Measurements from ENCODE around the gene CGRRF1.

The CGRRF1 gene, protein sequence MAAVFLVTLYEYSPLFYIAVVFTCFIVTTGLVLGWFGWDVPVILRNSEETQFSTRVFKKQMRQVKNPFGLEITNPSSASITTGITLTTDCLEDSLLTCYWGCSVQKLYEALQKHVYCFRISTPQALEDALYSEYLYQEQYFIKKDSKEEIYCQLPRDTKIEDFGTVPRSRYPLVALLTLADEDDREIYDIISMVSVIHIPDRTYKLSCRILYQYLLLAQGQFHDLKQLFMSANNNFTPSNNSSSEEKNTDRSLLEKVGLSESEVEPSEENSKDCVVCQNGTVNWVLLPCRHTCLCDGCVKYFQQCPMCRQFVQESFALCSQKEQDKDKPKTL

GRCh38 chr14:54509546-54510501 is at the start of gene CGRRF1:
Gene CGRRF1 (plus strand): TSS chr14:54509906. CDS start chr14:54509960, 54 bp downstream.
- peak; percentile 98 for DNase-seq (ENCODE audit: low spot score)

DNA sequence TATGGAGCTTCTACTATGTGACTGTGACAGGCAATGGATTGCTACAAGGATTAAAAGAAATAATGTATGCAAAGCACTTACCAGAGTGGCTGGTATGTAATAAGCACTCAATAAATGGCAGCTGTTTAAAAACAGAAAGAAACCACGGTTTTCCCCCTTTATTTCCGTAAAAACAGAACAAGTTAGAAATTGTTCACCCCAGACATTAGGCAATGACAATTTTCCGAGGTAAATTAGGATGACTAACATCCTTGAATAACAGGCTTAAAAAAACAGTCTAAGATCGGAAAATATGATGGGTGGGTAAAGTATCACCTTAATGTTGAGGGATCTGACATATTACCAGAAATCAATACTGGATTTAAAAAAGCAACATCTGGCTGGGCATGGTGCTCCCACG is 47.7 kb upstream of the CGRRF1 start:
- DNase-seq (ENCODE audit: low spot score) = no peak

GRCh38 chr14:54465654-54466053 is 44.1 kb upstream of the CGRRF1 start:
- no peak for DNase-seq (ENCODE audit: low spot score)

GRCh38 chr14:54467280-54467679 is 42.4 kb upstream of the CGRRF1 start:
- DNase-seq (ENCODE audit: low spot score) = no peak

GRCh38 chr14:54470701-54471100 is 39.0 kb upstream of the CGRRF1 start:
- no peak for DNase-seq (ENCODE audit: low spot score)

DNA sequence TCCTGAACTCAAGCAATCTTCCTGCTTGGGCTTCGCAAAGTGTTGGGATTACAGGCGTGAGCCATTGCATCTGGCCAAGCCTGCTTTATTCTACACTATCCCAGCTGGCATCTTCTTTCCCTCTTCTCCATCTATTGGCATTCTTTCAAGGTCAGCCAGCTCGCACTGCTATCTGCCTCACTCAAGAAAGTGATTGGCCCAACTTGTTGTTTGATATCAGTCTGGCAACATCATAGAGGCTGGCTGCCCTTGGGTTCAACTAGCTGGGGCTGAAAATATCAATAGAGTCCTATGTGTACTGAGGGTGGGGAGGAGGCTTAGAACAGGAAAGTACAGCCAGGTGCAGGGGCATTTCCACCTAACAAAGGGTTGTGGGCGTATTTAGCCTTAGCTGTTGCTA is 38.1 kb upstream of the CGRRF1 start:
- no peak for DNase-seq (ENCODE audit: low spot score)

GRCh38 chr14:54472315-54472714 is 37.4 kb upstream of the CGRRF1 start:
- DNase-seq (ENCODE audit: low spot score) = no peak

DNA sequence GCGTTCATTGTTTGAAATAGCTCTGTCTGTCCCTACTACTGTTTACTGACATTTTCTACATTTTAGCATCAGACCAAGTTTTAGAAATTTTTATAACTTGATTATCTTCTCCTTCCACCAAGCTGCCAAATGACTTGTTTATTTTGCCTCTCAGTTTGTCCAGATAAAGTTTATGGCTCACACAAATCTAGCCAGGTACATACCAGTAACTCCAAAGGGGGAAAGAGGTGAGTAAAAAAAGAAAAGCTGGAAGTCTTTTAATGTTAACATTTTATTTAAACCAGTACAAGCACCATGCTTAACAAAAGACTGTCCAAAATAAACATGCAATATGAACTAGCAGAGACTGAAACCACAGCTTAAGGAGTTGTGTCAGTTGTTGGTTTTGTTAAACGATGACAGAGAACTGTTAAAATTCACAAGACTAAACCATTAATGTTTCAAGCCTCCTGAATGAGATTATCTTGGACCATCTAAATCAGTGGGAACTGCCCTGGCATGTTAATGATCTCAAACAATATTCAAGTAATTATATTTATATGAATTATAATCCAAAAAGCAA is 35.4 kb upstream of the CGRRF1 start:
- DNase-seq (ENCODE audit: low spot score) = no peak

GRCh38 chr14:54475187-54475899 is 34.4 kb upstream of the CGRRF1 start:
- DNase-seq (ENCODE audit: low spot score) = no peak

DNA sequence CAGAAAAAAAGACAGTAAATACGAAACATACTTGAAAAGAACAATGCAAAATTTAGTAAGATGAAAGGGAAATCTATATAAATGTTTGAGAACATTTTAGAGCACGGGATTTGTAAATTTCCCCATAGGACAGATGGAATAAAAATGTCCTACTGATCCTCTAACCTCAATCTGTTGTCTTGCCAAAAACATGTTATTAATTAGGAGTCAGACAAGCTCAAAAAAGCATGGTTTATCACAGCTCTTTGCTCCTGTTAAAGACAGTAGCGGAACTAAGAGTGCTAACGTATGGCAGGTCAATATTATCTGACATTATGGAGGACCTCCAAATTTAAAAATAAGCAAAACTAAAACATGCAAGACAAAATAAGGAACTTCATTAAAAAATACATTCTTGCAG is 33.8 kb upstream of the CGRRF1 start:
- no peak for DNase-seq (ENCODE audit: low spot score)

DNA sequence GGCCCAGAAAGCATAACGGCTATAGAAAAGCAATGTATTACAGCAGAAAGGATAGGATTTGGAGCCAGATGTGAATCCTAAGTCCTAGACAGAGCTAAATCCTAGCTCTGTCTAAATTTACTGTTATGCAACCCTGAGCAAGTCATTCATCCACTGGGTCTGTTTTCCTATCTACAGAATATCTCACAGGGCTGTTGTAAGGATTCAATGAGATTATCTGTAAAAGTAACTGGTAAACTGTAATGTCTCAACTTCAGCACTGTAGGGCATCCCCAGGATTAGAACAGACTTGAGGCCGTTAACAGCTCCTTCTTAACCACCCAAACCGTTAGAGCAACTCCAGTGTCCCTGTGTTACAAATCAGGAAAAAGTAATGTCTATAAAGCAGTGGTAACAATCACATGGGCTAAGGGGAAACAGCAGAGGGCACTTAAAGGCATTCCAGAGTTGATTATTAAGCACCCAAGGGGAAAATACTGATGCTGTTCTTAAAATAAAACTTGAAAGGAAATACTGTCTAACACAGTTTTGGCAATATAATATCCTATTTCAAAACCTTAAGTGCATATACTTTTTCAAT is 31.0 kb upstream of the CGRRF1 start:
- DNase-seq (ENCODE audit: low spot score) = no peak

DNA sequence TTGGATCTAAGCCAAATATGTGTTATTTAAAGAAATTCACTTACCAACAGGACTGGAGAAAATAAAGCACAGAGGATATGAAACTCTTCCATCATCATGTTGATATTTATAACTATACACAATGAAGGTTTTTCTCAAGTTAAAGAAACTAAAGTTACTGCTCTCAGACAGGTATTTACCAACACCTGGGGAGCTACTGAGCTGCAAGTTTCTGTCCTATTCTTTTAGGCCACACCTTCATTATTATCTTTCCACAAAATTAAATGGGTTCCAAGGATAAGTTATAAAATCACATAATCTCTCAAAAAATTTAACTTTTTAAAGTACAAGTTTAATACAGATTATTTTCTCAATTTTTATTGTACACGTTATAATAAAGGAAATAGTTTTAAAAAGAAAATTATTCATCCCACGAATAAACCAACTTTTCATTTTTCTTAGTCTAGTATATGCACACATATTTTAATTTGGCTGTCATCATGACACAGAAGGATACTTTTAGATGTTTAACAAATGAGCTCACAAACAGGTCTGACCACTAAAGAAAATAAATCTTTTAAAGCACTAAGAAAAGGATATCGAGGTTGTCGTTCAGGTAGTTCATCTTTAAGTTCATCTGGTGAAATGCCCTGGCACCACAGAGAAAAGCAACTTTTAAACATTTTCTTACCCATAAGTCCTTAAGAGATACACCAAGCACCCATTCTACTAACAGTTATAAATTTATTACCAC is 28.7 kb upstream of the CGRRF1 start:
- no peak for DNase-seq (ENCODE audit: low spot score)

GRCh38 chr14:54481695-54482094 is 28.0 kb upstream of the CGRRF1 start:
- no peak for DNase-seq (ENCODE audit: low spot score)

- no peak for DNase-seq (ENCODE audit: low spot score)
Observed at GRCh38 chr14:54483073-54483745, 26.5 kb upstream of the CGRRF1 start.

DNA sequence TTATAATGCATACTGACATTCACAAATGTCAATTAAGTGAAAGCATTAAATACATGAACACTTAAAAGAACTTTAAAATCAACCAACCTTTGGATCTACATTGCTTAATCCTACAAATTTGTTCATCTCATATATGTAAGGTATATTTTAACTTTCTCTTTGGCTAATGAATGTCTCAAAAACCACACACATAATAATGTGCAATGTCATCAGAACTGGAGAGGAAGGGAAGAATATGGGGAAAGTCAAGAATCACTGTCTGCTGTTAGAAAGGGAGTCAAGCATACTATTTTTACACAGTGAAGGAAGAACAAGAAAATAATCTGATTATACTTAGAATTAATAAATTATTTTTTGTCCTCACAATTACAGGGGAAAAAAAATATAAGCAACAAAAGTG is 25.9 kb upstream of the CGRRF1 start:
- peak; percentile 32 for DNase-seq (ENCODE audit: low spot score)

DNA sequence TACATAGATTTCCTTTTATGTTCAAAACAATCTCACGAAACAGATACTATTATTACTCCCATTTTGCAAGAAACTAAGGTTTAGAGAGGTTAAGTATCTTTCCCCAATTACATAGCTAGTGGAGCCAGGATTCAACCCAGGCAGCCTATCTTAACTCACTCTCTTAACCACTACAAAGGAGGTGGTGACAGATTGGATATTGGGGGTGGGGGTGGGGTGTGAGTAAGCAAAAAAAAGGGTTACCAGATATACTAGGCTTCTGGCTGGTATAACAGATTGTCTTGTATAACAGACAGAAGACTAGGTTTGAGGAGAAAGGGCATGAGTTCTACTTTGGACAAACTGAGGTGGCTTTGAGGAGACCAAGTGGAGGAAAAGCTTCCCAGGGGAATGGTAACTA is 23.0 kb upstream of the CGRRF1 start:
- DNase-seq (ENCODE audit: low spot score) = no peak

DNA sequence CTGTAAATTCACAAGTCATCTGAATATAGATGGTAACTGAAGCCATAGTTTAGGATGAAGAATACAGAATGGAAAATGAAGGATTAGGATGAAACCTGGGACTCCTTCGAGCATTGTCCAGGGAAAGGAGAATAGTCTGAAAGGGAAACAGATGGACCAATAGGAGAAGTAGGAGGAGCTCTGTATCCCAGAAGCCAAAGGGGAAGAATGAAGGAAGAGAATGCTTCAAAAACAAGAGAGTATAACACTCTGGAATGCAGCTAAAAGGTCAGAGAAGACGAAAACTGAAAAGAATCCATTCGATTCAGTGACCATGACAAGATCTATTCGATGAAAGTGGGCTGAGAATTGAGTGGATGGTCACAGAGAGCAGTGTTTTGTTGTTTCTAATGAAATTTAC is 21.9 kb upstream of the CGRRF1 start:
- peak; percentile 73 for DNase-seq (ENCODE audit: low spot score)

GRCh38 chr14:54488318-54488645 is 21.4 kb upstream of the CGRRF1 start:
- no peak for DNase-seq (ENCODE audit: low spot score)

DNA sequence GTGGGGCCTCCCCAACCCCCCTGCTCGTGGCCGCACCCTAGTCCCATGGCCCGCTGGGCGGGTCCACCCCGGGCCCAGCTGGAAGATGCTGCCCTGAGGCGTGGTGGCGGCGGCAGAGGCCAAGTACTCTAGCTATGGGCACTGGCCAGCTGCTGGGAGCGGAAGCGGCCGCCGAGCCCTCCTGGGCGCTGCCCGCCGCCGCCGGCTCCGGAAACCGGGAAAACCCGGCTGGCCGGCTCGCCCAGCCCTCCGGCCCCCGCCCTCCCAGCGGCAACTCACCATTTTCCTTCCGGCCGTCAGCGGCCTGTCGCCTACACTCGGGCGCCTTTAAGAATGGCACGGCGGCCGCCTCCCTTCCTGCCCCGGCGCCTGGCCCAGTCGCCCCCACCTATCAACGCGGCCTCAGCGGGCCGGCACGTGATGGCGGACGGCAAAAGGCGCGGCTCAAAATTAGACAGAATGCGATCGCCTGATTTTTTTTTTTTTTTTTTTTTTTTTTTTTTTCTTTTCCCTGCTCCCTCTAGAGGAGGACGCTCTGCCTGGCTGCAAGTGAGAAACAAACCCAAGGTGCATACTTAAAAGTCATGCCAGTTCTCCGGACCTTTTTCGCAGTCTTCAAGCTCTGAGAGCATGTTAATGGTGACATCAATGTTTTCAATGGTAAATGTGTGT is 20.9 kb upstream of the CGRRF1 start, which contains the start of gene GMFB:
Gene GMFB, minus strand, starts transcription at position 335 of the 672 bp plus-strand sequence. Its CDS starts 53 bp downstream, at position 282.
- peak; percentile 95 for DNase-seq (ENCODE audit: low spot score)

DNA sequence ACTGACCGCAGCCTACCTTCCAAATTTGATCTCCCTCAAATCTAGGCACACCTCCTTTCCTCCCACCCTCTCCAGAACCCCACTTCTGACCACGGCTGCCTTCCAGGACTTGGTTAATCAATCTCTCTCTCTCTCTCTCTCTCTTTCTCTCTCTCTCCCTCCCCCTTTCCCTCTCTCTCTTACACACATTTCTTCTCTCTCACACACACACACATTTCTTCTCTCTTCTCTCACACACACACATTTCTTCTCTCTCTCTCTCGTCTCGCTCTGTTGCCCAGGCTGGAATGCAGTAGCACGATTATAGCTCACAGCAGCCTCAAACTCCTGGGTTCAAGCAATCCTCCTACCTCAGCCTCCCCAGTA is 20.4 kb upstream of the CGRRF1 start:
- no peak for DNase-seq (ENCODE audit: low spot score)

Data from kidney tubule cell (primary cell).